HEK293T (cell line): Measurements from ENCODE around the gene SHFL.
A peak's percentile ranks its signal among the peaks of the same experiment; 100 is the strongest.

Experiments used
- ARNT ChIP-seq: fragments of 450-650 bp; IDR thresholded peaks from 2 replicates; pipeline ENCODE4 v1.6.1; 2017; ENCODE audit warnings: mild to moderate bottlenecking
- BHLHE40 ChIP-seq: fragments of 450-650 bp; IDR thresholded peaks from 2 replicates; pipeline ENCODE4 v1.6.1; 2016; ENCODE audit warnings: mild to moderate bottlenecking, moderate library complexity, borderline replicate concordance
- CTBP1 ChIP-seq: fragments of 450-650 bp; IDR thresholded peaks from 2 replicates; pipeline ENCODE4 v1.6.1; 2016; ENCODE audit warnings: borderline replicate concordance
- ELF4 ChIP-seq: fragments of 450-650 bp; IDR thresholded peaks from 2 replicates; pipeline ENCODE4 v1.6.1; 2017; ENCODE audit warnings: antibody characterized with exemption
- FOXA1 ChIP-seq: fragments of 450-650 bp; IDR thresholded peaks from 2 replicates; pipeline ENCODE4 v1.6.1; 2016; ENCODE audit warnings: mild to moderate bottlenecking
- FOXK2 ChIP-seq: fragments of 450-650 bp; IDR thresholded peaks from 2 replicates; pipeline ENCODE4 v1.6.1; 2016; ENCODE audit warnings: mild to moderate bottlenecking
- FOXM1 ChIP-seq: fragments of 450-650 bp; IDR thresholded peaks from 2 replicates; pipeline ENCODE4 v1.6.1; 2017; ENCODE audit warnings: mild to moderate bottlenecking, borderline replicate concordance
- NFRKB ChIP-seq: fragments of 450-650 bp; IDR thresholded peaks from 2 replicates; pipeline ENCODE4 v1.6.1; 2016; ENCODE audit warnings: mild to moderate bottlenecking, moderate library complexity
- SP1 ChIP-seq: fragments of 450-650 bp; IDR thresholded peaks from 2 replicates; pipeline ENCODE4 v1.6.1; 2017
- SUZ12 ChIP-seq: fragments of 450-650 bp; IDR thresholded peaks from 2 replicates; pipeline ENCODE4 v1.6.1; 2016; ENCODE audit warnings: mild to moderate bottlenecking

GRCh38 chr19:10115392-10116084 is 29.4 kb downstream of the SHFL start:
- TF ChIP-seq FOXA1 (no peak), BHLHE40 (no peak), FOXM1 (no peak), SUZ12 (no peak), FOXK2 (no peak), SP1 (no peak), ARNT (no peak), ELF4 (peak; percentile 11; the same call in 1 of the 2 replicates), CTBP1 (no peak), NFRKB (no peak)
